ENCODE results near the gene LYPD1. TPM values are rescaled to one million over a fixed set of nuclear protein-coding genes. Genes with fewer than 3 reads are reported as not detected.

LYPD1 gene
- total RNA-seq, 1 experiment from 2014 or later = 146 TPM

- DNase-seq (ENCODE audit: low read depth) = no peak
Observed at GRCh38 chr2:132595186-132595585, 74.8 kb downstream of the LYPD1 start.

Data from M059J (cell line).